Neural cell (in vitro differentiated cells): ENCODE data around the gene ATG4C. TPM values are rescaled to one million over a fixed set of nuclear protein-coding genes. Genes with fewer than 3 reads are reported as not detected.

Source experiments
- H2AFZ ChIP-seq: fragments of 200-600, 300-800 bp; sonication (generic), shearing (Covaris generic); 2 replicates; pipeline ENCODE4 v1.6.0; 2014; ENCODE audit warnings: low read depth, mild to moderate bottlenecking, antibody characterized with exemption, low read length, moderate library complexity
- H3F3A ChIP-seq: fragments of 200-600 bp; shearing (Covaris generic); 2 replicates; pipeline ENCODE4 v1.6.1; 2016; ENCODE audit warnings: mild to moderate bottlenecking, moderate library complexity, mixed read lengths, antibody characterized with exemption, low read length; ENCODE audit not compliant: insufficient read depth, poor library complexity, severe bottlenecking
- H3K27ac ChIP-seq: fragments of 200-600, 300-800 bp; sonication (generic), shearing (Covaris generic); 2 replicates; pipeline ENCODE4 v1.5.1; 2014; ENCODE audit warnings: mild to moderate bottlenecking, low read length, moderate library complexity
- H3K27me3 ChIP-seq: fragments of 300-800, 200-600 bp; sonication (generic), shearing (Covaris generic); 2 replicates; pipeline ENCODE4 v1.6.0; 2014; ENCODE audit warnings: mild to moderate bottlenecking, low read depth, low read length, moderate library complexity; ENCODE audit not compliant: insufficient read depth
- H3K36me3 ChIP-seq: fragments of 300-800, 200-600 bp; sonication (generic), shearing (Covaris generic); 2 replicates; pipeline ENCODE4 v1.5.1; 2014; ENCODE audit warnings: mild to moderate bottlenecking, antibody characterized with exemption, low read length, moderate library complexity; ENCODE audit not compliant: insufficient read depth
- H3K4me2 ChIP-seq: fragments of 300-800, 200-600 bp; sonication (generic), shearing (Covaris generic); 2 replicates; pipeline ENCODE4 v1.6.0; 2014; ENCODE audit warnings: mild to moderate bottlenecking, low read length
- H3K4me3 ChIP-seq: fragments of 300-800, 200-600 bp; sonication (generic), shearing (Covaris generic); 2 replicates; pipeline ENCODE4 v1.5.1; 2014; ENCODE audit warnings: mild to moderate bottlenecking, low read length, moderate library complexity
- H3K79me2 ChIP-seq: fragments of 200-600 bp; shearing (Covaris generic); replicated peaks from 2 replicates; pipeline ENCODE4 v1.6.0; 2014; ENCODE audit warnings: mild to moderate bottlenecking, low read length, moderate library complexity; ENCODE audit not compliant: insufficient read depth
- H3K9ac ChIP-seq: fragments of 300-800, 200-600 bp; sonication (generic), shearing (Covaris generic); 2 replicates; pipeline ENCODE4 v1.6.1; 2016; ENCODE audit warnings: mild to moderate bottlenecking, low read length, mixed read lengths
- H3K9me2 ChIP-seq: fragments of 200-600 bp; shearing (Covaris generic); 2 replicates; pipeline ENCODE4 v1.6.1; 2016; ENCODE audit warnings: mild to moderate bottlenecking, low read length, mixed read lengths; ENCODE audit not compliant: insufficient read depth
- H3K9me3 ChIP-seq: fragments of 200-600, 300-800 bp; sonication (generic), shearing (Covaris generic); 2 replicates; pipeline ENCODE4 v1.6.1; 2016; ENCODE audit warnings: mild to moderate bottlenecking, mixed run types, low read length, moderate library complexity, mixed read lengths
- H4K20me1 ChIP-seq: fragments of 200-600 bp; shearing (Covaris generic); 2 replicates; pipeline ENCODE4 v1.6.1; 2016; ENCODE audit warnings: mild to moderate bottlenecking, mixed run types; ENCODE audit not compliant: insufficient read depth
- CTCF ChIP-seq: fragments of 450-650 bp; IDR thresholded peaks from 2 replicates; pipeline ENCODE4 v1.5.1; 2014; ENCODE audit warnings: antibody characterized with exemption, mild to moderate bottlenecking, moderate library complexity; ENCODE audit not compliant: poor library complexity, severe bottlenecking
- EP300 ChIP-seq: fragments of 450-650 bp; conservative IDR thresholded peaks from 2 replicates; pipeline ENCODE4 v1.6.1; 2014; ENCODE audit warnings: antibody characterized with exemption, mild to moderate bottlenecking, moderate library complexity; ENCODE audit not compliant: poor library complexity, severe bottlenecking
- EZH2 ChIP-seq: fragments of 200-600, 300-800 bp; shearing (Covaris generic), sonication (generic); IDR thresholded peaks from 2 replicates; pipeline ENCODE4 v1.6.1; 2014; ENCODE audit warnings: antibody characterized with exemption, low read length, borderline replicate concordance, mild to moderate bottlenecking; ENCODE audit not compliant: insufficient read depth, poor library complexity, severe bottlenecking
- MXI1 ChIP-seq: fragments of 450-650 bp; conservative IDR thresholded peaks from 2 replicates; pipeline ENCODE4 v1.6.1; 2014; ENCODE audit warnings: antibody characterized with exemption, mild to moderate bottlenecking; ENCODE audit not compliant: poor library complexity, severe bottlenecking
- POLR2AphosphoS5 ChIP-seq: IDR thresholded peaks from 2 replicates; pipeline ENCODE4 v1.6.1; 2012
- RAD21 ChIP-seq: fragments of 450-650 bp; conservative IDR thresholded peaks from 2 replicates; pipeline ENCODE4 v1.6.1; 2014; ENCODE audit warnings: antibody characterized with exemption, mild to moderate bottlenecking, moderate library complexity
- REST ChIP-seq: IDR thresholded peaks from 2 replicates; pipeline ENCODE4 v1.6.1; 2012; ENCODE audit warnings: borderline replicate concordance
- SMC3 ChIP-seq: fragments of 450-650 bp; conservative IDR thresholded peaks from 2 replicates; pipeline ENCODE4 v1.6.1; 2014; ENCODE audit warnings: antibody characterized with exemption, mild to moderate bottlenecking, moderate library complexity; ENCODE audit not compliant: poor library complexity
- TAF1 ChIP-seq: IDR thresholded peaks from 2 replicates; pipeline ENCODE4 v1.6.1; 2012; ENCODE audit warnings: low read depth
- polyA plus RNA-seq: library from polyadenylated mRNA; depleted of rRNA; stranded (reverse); fragments of >200 nt; gene quantifications from 2 replicates; pipeline ENCODE4 v1.2.3, GENCODE V29; 2014

Gene ATG4C
- polyA plus RNA-seq, 1 donor from 2014 or later, result 11.0 TPM

GRCh38 chr1:62903522-62903921, 119.6 kb downstream of the ATG4C start:
- Histone ChIP-seq H3K9ac (no peak overlapping the region), H3K9me2 (no peaks in the 10 kb centered on the region), H3K4me2 (no peak overlapping the region), H3K27me3 (no peaks in the 10 kb centered on the region), H3F3A (no peaks in the 10 kb centered on the region), H2AFZ (no peak overlapping the region), H3K36me3 (no peaks in the 10 kb centered on the region), H3K27ac (no peak overlapping the region), H4K20me1 (no peaks in the 10 kb centered on the region), H3K4me3 (no peak overlapping the region), H3K79me2 (no peaks in the 10 kb centered on the region), H3K9me3 (no peaks in the 10 kb centered on the region)
- TF ChIP-seq MXI1 (no peak), POLR2AphosphoS5 (no peak), CTCF (no peak), REST (no peak), SMC3 (no peak), EP300 (no peak), RAD21 (no peak), EZH2 (no peak), TAF1 (no peak)

- H4K20me1 ChIP-seq, result no peaks in the 10 kb centered on the region
- H3K9me2 ChIP-seq, result no peaks in the 10 kb centered on the region
- no peak overlapping the region for H3K4me2 ChIP-seq
- no peaks in the 10 kb centered on the region for H3K36me3 ChIP-seq
- H3K9ac ChIP-seq, result no peak overlapping the region
- H3K27me3 ChIP-seq, result no peaks in the 10 kb centered on the region
- H3K79me2 ChIP-seq, result no peaks in the 10 kb centered on the region
- no peaks in the 10 kb centered on the region for H3F3A ChIP-seq
- no peak overlapping the region for H3K27ac ChIP-seq
- no peak overlapping the region for H2AFZ ChIP-seq
- TF ChIP-seq EP300, result no peak
- no peak for TF ChIP-seq MXI1
- no peak for TF ChIP-seq REST
- TF ChIP-seq POLR2AphosphoS5, result no peak
- no peak for TF ChIP-seq RAD21
- no peak for TF ChIP-seq EZH2
- TF ChIP-seq SMC3, result no peak
- TF ChIP-seq TAF1, result no peak
- TF ChIP-seq CTCF, result no peak
- H3K9me3 ChIP-seq, result no peaks in the 10 kb centered on the region
- no peak overlapping the region for H3K4me3 ChIP-seq
Measured at GRCh38 chr1:62903982-62904855, 120.3 kb downstream of the ATG4C start.
